GM19372 (cell line): Measurements from ENCODE around the gene RNASE8.
"Not testable (repeated sequence)": the region's sequence is repeated elsewhere in the genome, so short reads cannot be mapped to it uniquely, and the experiment has no call there.

Source experiments
- ATAC-seq: cut with Tn5 transposase; IDR thresholded peaks from one replicate; pipeline ENCODE4 v1.9.1; 2021; ENCODE audit warnings: mild to moderate bottlenecking, low read depth, moderate library complexity; ENCODE audit not compliant: unreplicated experiment

RNASE8 gene

GRCh38 chr14:21029917-21030316 lies 27.7 kb upstream of the RNASE8 start, which contains the start of gene TPPP2:
TSS of gene TPPP2 (plus strand) at chr14:21030217. CDS start at chr14:21030582, 365 bp downstream.
- ATAC-seq = no peak

GRCh38 chr14:21030531-21030930 lies 27.1 kb upstream of the RNASE8 start:
- no peak for ATAC-seq

GRCh38 chr14:21032326-21033132 lies 25.1 kb upstream of the RNASE8 start:
- ATAC-seq = no peak

GRCh38 chr14:21033133-21033698 lies 24.4 kb upstream of the RNASE8 start:
- ATAC-seq = no peak

GRCh38 chr14:21034707-21035106 lies 22.9 kb upstream of the RNASE8 start, which contains the start of gene RNASE13:
TSS of gene RNASE13 (minus strand) at chr14:21034807. CDS start at chr14:21034288, 519 bp downstream.
- ATAC-seq = no peak

- ATAC-seq = no peak
Observed at GRCh38 chr14:21036751-21037150, 20.9 kb upstream of the RNASE8 start.

- ATAC-seq = no peak
Observed at GRCh38 chr14:21037156-21037555, 20.5 kb upstream of the RNASE8 start.

- ATAC-seq = no peak
Observed at GRCh38 chr14:21038441-21039422, 18.9 kb upstream of the RNASE8 start.

GRCh38 chr14:21039585-21040369 lies 17.8 kb upstream of the RNASE8 start:
- ATAC-seq = no peak

GRCh38 chr14:21040370-21040925 lies 17.2 kb upstream of the RNASE8 start:
- ATAC-seq = no peak

GRCh38 chr14:21040941-21041340 lies 16.7 kb upstream of the RNASE8 start:
- not testable (repeated sequence) for ATAC-seq

- no peak for ATAC-seq
Observed at GRCh38 chr14:21041676-21042433, 15.8 kb upstream of the RNASE8 start, which contains the start of gene RNASE7. TSS of gene RNASE7 (plus strand) at chr14:21042362. CDS start at chr14:21042993, 631 bp downstream.

GRCh38 chr14:21042918-21043317 lies 14.7 kb upstream of the RNASE8 start:
- ATAC-seq = no peak

GRCh38 chr14:21043387-21043973 lies 14.1 kb upstream of the RNASE8 start:
- no peak for ATAC-seq

GRCh38 chr14:21043974-21044618 lies 13.5 kb upstream of the RNASE8 start:
- ATAC-seq = no peak

- no peak for ATAC-seq
Observed at GRCh38 chr14:21047378-21047781, 10.2 kb upstream of the RNASE8 start.

GRCh38 chr14:21048638-21049037 lies 9.0 kb upstream of the RNASE8 start:
- ATAC-seq = no peak

GRCh38 chr14:21049271-21049673 lies 8.3 kb upstream of the RNASE8 start:
- ATAC-seq = no peak
